GM12874 (cell line): Measurements from ENCODE around the gene TGFBR3.

Experiments used
- TF ChIP-seq, protein P1 (sequence below): IDR thresholded peaks from 2 replicates; pipeline ENCODE4 v1.5.1; 2011; ENCODE audit warnings: low read depth, mild to moderate bottlenecking, control low read depth, low read length, moderate library complexity; ENCODE audit not compliant: insufficient read depth

Gene TGFBR3

DNA sequence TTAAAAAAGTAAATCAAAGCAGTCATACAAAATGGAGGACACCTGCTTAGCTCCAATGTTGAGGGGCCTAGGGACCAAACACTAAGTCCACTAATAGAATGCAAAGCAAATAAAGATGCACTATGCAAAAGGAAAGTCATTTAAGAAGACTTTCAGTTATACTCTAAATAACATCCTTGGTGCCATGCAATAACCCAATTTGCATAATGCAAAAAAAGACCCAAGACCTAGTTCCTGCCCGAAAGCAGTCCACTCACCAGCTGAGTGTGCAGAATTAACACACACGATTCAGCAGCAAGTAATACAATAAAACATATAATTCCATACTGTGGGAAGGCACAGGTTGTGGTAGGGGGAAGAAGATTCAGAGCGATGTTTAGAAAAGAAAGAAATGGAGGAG, 101.8 kb downstream of the TGFBR3 start:
- TF ChIP-seq, protein P1, sequence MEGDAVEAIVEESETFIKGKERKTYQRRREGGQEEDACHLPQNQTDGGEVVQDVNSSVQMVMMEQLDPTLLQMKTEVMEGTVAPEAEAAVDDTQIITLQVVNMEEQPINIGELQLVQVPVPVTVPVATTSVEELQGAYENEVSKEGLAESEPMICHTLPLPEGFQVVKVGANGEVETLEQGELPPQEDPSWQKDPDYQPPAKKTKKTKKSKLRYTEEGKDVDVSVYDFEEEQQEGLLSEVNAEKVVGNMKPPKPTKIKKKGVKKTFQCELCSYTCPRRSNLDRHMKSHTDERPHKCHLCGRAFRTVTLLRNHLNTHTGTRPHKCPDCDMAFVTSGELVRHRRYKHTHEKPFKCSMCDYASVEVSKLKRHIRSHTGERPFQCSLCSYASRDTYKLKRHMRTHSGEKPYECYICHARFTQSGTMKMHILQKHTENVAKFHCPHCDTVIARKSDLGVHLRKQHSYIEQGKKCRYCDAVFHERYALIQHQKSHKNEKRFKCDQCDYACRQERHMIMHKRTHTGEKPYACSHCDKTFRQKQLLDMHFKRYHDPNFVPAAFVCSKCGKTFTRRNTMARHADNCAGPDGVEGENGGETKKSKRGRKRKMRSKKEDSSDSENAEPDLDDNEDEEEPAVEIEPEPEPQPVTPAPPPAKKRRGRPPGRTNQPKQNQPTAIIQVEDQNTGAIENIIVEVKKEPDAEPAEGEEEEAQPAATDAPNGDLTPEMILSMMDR, result no peak

DNA sequence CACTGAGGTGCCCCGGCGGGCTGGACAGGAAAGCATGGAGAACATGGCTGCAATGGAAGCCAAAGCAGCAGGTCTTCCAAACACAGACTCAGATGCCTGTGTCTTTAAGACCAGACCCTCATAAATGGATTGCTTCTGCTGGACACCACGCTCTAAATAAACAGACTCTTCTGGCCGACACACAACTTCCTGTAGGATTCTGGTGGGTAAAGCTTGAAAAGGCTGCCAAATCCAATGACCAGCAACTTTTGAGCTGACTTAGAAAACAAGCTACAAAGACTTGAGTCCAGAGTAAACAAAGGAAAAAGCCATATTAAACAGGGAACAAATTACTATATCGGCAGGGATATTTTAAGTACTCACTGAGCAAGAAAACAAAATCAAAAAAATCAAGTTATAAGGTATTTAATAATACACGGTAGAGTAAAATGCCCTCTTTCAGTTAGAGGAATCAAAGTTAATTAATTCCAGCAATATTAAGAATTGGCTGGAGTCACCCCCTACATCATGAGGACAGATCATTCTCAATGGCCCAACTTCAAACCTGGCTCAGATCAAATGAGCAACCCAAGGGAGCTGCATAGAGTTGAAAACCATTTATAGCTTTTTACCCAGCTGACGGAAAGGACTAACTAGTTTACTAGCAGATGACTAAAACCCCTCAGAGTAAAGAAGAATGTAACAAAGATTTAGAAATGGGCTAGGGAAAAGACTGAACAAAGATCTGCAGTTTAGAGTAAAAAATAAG, 102.4 kb downstream of the TGFBR3 start:
- TF ChIP-seq, protein P1, result no peak

DNA sequence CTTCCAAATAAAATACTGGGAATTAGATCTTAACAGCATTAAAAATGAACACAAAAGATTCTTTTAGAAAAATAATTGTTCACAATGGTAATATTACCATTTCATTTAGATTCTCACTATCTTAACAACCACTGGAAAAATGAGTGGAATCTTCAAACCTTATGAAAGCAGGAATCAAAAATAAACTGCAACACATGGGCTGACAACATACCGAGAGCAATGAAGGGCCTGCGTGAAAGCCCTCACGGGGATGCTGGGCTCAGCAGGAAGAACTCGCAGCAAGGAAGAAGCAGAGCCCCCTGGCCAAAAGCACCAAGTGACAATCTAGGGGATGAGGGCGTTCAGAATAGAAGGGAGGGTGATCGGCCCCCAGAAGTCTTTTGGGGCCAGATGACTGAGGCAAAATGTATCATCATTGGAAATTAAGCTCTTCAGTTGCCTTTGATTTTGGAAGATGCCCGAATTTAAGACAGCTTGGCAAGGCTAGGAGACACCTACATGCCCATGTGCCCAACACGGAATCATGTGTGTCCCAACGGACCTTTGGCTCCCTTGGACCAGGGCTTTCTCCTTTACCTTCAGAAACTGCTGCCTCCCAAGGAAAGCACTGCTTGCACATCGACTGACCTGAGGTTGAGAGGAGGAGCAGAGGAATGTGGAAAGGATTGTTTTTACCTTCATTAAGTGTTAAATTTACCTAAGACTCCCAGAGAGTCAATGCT, 103.9 kb downstream of the TGFBR3 start:
- TF ChIP-seq, protein P1, result no peak

DNA sequence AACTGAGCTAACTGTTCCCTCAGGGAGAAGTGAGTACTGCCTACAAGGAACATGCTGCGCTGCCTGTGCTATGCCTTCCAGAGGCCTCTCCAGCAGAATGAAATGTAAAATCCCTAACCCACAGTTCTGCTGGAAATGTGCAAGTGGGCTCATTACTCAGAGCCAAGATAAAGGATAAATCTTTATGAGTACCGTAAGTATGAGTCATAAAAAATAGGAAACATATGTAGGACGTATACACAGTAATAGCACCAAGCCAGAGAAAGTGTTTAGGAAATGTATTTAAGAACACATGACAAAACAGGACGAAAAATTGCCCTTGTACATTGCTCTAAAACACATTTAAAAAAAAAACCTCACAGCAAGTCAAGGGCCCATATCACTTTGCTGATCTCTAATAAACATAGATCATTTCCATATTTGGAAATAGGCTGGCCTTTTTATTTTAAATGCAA, 104.6 kb downstream of the TGFBR3 start:
- TF ChIP-seq, protein P1, result no peak

DNA sequence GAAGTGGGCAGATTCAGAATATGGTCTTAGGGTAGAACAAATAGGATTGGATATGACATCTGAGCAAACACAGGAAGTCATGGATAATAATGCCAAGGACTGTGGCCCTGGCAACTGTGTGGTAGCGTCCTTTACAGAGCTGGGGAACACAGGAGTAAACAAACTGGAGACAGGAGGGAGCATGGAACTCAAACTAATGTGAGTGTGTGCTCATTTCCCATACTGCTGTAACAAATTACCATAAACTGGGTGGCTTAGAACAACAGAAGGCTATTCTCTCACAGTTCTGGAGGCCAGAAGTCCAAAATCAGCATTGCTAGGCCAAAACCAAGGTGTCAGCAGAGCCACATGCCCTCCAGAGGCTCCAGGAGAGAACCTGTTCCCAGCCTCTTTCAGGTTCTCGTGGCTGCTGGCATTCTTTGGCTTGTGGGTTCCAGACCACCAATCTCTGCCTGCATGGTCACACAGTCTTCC, 106.4 kb downstream of the TGFBR3 start:
- TF ChIP-seq, protein P1, result no peak

DNA sequence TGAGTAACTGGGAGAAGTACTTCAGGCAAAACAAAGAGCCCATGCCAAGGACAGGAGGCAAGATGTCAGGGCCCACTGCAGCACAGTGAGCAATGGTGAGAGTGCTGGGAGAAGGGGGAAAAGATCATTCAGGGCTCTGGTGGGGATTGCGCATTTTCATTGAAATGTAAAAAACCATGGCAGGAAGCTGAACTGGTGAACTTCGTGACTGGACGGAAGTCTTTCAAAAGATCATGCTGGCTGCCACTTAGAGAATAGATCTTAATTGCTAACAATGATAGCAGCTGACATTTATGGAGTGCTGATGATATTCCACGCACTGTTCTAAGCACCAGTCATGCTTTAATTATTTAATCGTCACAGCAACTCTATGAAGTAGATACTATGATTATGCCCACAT, 107.0 kb downstream of the TGFBR3 start:
- TF ChIP-seq, protein P1, result no peak

DNA sequence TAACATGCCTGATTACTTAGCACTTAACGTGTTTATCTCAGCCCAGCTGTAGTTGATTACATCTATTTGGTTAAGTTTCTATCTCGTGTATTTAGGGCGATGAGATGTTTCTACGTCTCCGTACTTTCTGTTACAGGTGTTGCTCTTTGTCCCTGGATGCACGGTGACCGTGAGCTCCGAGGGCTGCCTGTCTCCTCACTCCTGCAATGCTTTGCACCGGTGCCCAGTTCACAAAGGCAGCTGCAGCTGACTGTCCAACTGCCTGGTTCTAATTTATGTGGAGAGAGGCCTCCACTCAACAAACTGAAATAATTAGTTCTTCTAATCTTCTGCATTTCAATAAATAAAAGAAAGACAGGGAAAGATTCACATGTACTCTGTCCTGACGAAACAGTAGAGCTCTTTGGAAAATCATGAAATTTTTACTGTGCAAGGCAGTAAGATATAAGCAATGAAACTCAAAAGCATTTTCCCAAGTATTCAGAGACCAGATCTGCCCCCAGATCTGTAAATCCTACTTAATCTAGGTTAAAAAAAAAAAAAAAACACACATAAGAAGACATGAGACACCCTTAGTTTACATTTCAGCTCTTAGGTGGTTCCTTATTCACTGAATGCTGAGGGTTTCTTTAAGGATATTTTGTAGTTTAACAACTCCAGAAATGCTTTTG, 108.2 kb downstream of the TGFBR3 start:
- TF ChIP-seq, protein P1, result no peak
